Esophagus muscularis mucosa (tissue), 4 donors: ENCODE measurements around the gene PBRM1. TPM values are rescaled to one million over a fixed set of nuclear protein-coding genes. Genes with fewer than 3 reads are reported as not detected.

Source experiments
- DNase-seq: peaks from one replicate; pipeline ENCODE4 v3.0.0-alpha.2; 2017; ENCODE audit errors: extremely low spot score
- H3K27ac ChIP-seq, 4 donors: fragments of 200-600 bp; sonication (generic); replicated peaks in 1 of 4; 1 replicate in 3 of 4; 2 replicates in 1 of 4; pipeline ENCODE4 v1.5.1; 2016 to 2019; ENCODE audit warnings: mild to moderate bottlenecking in 1 of 4
- H3K27me3 ChIP-seq, 4 donors: fragments of 200-600 bp; sonication (generic); one replicate each; pipeline versions ENCODE4 v1.5.1 to v1.6.0; 2016 to 2019
- H3K36me3 ChIP-seq, 4 donors: fragments of 200-600 bp; sonication (generic); one replicate each; pipeline ENCODE4 v1.5.1; 2016 to 2019
- H3K4me1 ChIP-seq, 4 donors: fragments of 200-600 bp; sonication (generic); one replicate each; pipeline ENCODE4 v1.5.1; 2016 to 2019
- H3K4me3 ChIP-seq, 4 donors: fragments of 200-600 bp; sonication (generic); 1 replicate in 2 of 4; 2 replicates in 2 of 4; pipeline ENCODE4 v1.5.1; 2016 to 2019; ENCODE audit warnings: mild to moderate bottlenecking in 4 of 4, moderate library complexity in 1 of 4
- H3K9me3 ChIP-seq, 4 donors: fragments of 200-600 bp; sonication (generic); 1 replicate in 3 of 4; 2 replicates in 1 of 4; pipeline ENCODE4 v1.5.1; 2016 to 2019
- CTCF ChIP-seq, 3 experiments: fragments of 200-600 bp in 2 of 3; fragments of 450-650 bp in 1 of 3; sonication (generic) in 2 of 3; IDR thresholded peaks; one replicate each; pipeline ENCODE4 v1.5.1; 2017 to 2019; ENCODE audit warnings: antibody characterized with exemption in 3 of 3, mild to moderate bottlenecking in 2 of 3, moderate library complexity in 1 of 3
- EP300 ChIP-seq: sonication (generic); formaldehyde crosslinking; IDR thresholded peaks from one replicate; pipeline ENCODE4 v1.6.1; 2017; ENCODE audit warnings: antibody characterized with exemption
- POLR2A ChIP-seq: fragments of 450-650 bp; IDR thresholded peaks from one replicate; pipeline ENCODE4 v1.6.1; 2017; ENCODE audit warnings: antibody characterized with exemption, moderate library complexity, mild to moderate bottlenecking, low read depth
- POLR2AphosphoS5 ChIP-seq, 2 donors: sonication (generic); formaldehyde crosslinking; IDR thresholded peaks; one replicate each; pipeline ENCODE4 v1.6.1; 2017; ENCODE audit warnings: antibody characterized with exemption in 2 of 2
- WGBS: methylation state at CpG from one replicate; pipeline ENCODE4 v1.1.5; 2018; 5-methylcytosine and 5-hydroxymethylcytosine counted together
- intact Hi-C: fragments of 100-400 bp; cut with DNase I; formaldehyde crosslinking; loops from one replicate; pipeline ENCODE4 v1.15.1; 2023
- total RNA-seq, 4 donors: library from RNA; depleted of rRNA; stranded (reverse); fragments of >200 nt; gene quantifications; one replicate each; pipeline versions ENCODE4 v1.1.0 to v1.2.1, GENCODE V29; 2016

Gene PBRM1
- total RNA-seq, 4 donors from 2014 or later = 79.4 to 99.3 (median 82.8) TPM

GRCh38 chr3:52615166-52615565 lies 70.5 kb downstream of the PBRM1 start:
- Histone ChIP-seq H3K4me1 (no peaks in the 10 kb centered on the region), H3K27me3 (no peaks in the 10 kb centered on the region), H3K36me3 (peaks cover 24 to 96% (median 73%) of the 10 kb centered on the region in 4 donors), H3K27ac (no peak overlapping the region), H3K9me3 (no peaks in the 10 kb centered on the region), H3K4me3 (no peak overlapping the region)
- intact Hi-C loops = no loop called here
- no peak for TF ChIP-seq POLR2AphosphoS5 (IDR thresholded peaks at IDR 0.05)
- no peak for TF ChIP-seq CTCF (IDR thresholded peaks at IDR 0.05)
- TF ChIP-seq POLR2A = no peak
- TF ChIP-seq EP300 = no peak
- DNase-seq = no peak

- Histone ChIP-seq H3K9me3 (no peaks in the 10 kb centered on the region), H3K4me3 (no peak overlapping the region), H3K36me3 (peaks cover 24 to 96% (median 74%) of the 10 kb centered on the region in 4 donors), H3K27ac (no peak overlapping the region), H3K4me1 (no peaks in the 10 kb centered on the region), H3K27me3 (no peaks in the 10 kb centered on the region)
- WGBS = 95% methylated on average over 3 of the region's 3 CpGs
- DNase-seq = no peak
- intact Hi-C loops = no loop called here
- TF ChIP-seq POLR2A = no peak
Measured at GRCh38 chr3:52614689-52615088, 71.0 kb downstream of the PBRM1 start.

GRCh38 chr3:52609316-52609815 lies 76.3 kb downstream of the PBRM1 start:
- Histone ChIP-seq H3K36me3 (peaks cover 0 to 77% (median 48%) of the 10 kb centered on the region in 4 donors), H3K4me3 (no peak overlapping the region), H3K4me1 (peaks cover 10 to 23% (median 18%) of the 10 kb centered on the region in 4 donors), H3K27ac (no peak overlapping the region), H3K27me3 (no peaks in the 10 kb centered on the region), H3K9me3 (no peaks in the 10 kb centered on the region)
- WGBS = 96% methylated on average over 8 of the region's 8 CpGs
- intact Hi-C loops = no loop called here
- no peak for DNase-seq
- TF ChIP-seq POLR2A (no peak), CTCF (IDR thresholded peaks at IDR 0.05) (no peak), EP300 (no peak), POLR2AphosphoS5 (IDR thresholded peaks at IDR 0.05) (no peak)

GRCh38 chr3:52608337-52608736 lies 77.4 kb downstream of the PBRM1 start:
- no peak overlapping the region for H3K27ac ChIP-seq
- peaks cover 0 to 74% (median 43%) of the 10 kb centered on the region in 4 donors for H3K36me3 ChIP-seq
- H3K27me3 ChIP-seq = no peaks in the 10 kb centered on the region
- WGBS = 97% methylated on average over 2 of the region's 2 CpGs
- TF ChIP-seq EP300 = no peak
- no peak for TF ChIP-seq CTCF (IDR thresholded peaks at IDR 0.05)
- no peak for TF ChIP-seq POLR2AphosphoS5 (IDR thresholded peaks at IDR 0.05)
- TF ChIP-seq POLR2A = no peak
- intact Hi-C loops = no loop called here
- peaks cover 10 to 23% (median 18%) of the 10 kb centered on the region in 4 donors for H3K4me1 ChIP-seq
- no peaks in the 10 kb centered on the region for H3K9me3 ChIP-seq
- H3K4me3 ChIP-seq = no peak overlapping the region
- no peak for DNase-seq

- DNase-seq = no peak
- no peak for TF ChIP-seq CTCF (IDR thresholded peaks at IDR 0.05)
- no peak for TF ChIP-seq POLR2A
- TF ChIP-seq EP300 = no peak
- peak in 1 of 2 donors; percentile 29 for TF ChIP-seq POLR2AphosphoS5 (IDR thresholded peaks at IDR 0.05)
- intact Hi-C loops = no loop called here
- H3K36me3 ChIP-seq = peaks cover 9 to 74% (median 48%) of the 10 kb centered on the region in 4 donors
- peaks cover 10 to 23% (median 18%) of the 10 kb centered on the region in 4 donors for H3K4me1 ChIP-seq
- H3K4me3 ChIP-seq = no peak overlapping the region
- WGBS = 65% methylated on average over 5 of the region's 5 CpGs
- no peaks in the 10 kb centered on the region for H3K27me3 ChIP-seq
- peak overlapping the region in 2 of 4 donors; percentile 15 to 28 for H3K27ac ChIP-seq
- no peaks in the 10 kb centered on the region for H3K9me3 ChIP-seq
Measured at GRCh38 chr3:52606373-52607085, 79.2 kb downstream of the PBRM1 start.
